ENCODE measurements around the gene BTNL9. TPM values are rescaled to one million over a fixed set of nuclear protein-coding genes. Genes with fewer than 3 reads are reported as not detected.
"Not testable (repeated sequence)": the region's sequence is repeated elsewhere in the genome, so short reads cannot be mapped to it uniquely, and the experiment has no call there.

Gene BTNL9
- total RNA-seq, 1 experiment from 2014 or later: 0.18 TPM

- no peak for DNase-seq (ENCODE audit: low read depth)
These were observed 2.1 kb downstream of the BTNL9 start for GRCh38 chr5:181042036-181042713.

- no peak for DNase-seq (ENCODE audit: low read depth)
These were observed 2.7 kb downstream of the BTNL9 start for GRCh38 chr5:181042722-181043121.

GRCh38 chr5:181043285-181044092, 3.4 kb downstream of the BTNL9 start:
- no peak for DNase-seq (ENCODE audit: low read depth)

DNA sequence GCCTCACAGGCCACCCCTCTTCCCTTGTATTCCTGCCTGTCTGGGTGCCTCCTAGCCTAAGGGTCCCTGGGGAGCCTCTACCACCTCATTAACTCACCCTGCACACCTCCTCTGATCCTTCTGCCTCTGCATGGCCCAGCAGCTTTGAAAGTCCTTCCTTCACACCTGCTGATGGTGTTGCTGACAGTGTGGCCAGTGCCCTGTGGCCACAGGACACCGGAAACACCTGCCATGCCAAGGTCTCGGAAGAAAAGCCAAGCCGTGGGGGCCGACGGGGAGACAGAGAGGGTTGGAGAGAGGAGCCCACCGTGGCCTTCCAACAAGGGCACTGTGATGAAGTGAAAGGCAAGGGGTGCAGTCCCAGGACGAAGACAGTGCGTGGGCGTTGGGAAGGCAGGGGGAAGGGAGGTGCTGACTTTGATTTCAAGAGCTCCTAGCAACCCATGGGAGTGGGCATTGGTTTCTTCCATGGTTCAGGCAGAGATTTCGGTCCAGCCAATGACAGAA, 4.1 kb downstream of the BTNL9 start:
- DNase-seq (ENCODE audit: low read depth): no peak

- DNase-seq (ENCODE audit: low read depth): no peak
These were observed 4.7 kb downstream of the BTNL9 start for GRCh38 chr5:181044662-181045305.

DNA sequence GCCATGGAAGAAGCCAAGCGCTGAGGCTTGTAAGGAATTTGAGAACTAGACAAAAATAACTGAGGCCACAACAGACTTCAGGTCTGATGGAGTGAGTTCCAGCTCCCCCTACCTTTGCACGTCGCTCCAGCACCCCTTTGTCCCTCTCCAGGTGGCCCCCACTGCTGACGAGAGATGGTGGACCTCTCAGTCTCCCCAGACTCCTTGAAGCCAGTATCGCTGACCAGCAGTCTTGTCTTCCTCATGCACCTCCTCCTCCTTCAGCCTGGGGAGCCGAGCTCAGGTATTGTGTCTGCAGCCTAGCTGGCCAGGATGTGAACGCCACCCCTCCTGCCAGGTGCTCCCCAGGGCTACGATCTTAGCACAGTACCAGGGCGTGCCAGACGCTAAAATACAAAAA, 5.2 kb downstream of the BTNL9 start:
- no peak for DNase-seq (ENCODE audit: low read depth)

GRCh38 chr5:181045857-181046256, 5.8 kb downstream of the BTNL9 start:
- not testable (repeated sequence) for DNase-seq (ENCODE audit: low read depth)

DNA sequence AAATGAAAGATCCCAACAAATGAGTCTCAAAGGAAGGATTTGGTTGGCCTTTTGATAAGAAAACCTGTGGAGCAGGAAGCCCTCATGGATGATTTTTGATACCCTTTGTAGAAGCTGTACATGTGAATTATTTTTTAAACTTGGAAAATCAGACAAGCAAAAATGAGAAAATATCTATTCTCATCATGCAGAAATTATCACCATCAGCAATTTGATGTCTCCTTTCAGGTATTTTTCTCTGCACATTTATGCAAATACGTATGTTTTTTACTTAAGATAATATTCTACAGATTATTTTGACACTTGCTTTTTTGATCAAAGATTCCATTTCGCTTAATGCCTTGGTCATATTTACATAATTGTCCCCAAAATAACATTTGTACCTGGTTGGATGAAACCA, 7.2 kb downstream of the BTNL9 start:
- DNase-seq (ENCODE audit: low read depth): no peak

DNA sequence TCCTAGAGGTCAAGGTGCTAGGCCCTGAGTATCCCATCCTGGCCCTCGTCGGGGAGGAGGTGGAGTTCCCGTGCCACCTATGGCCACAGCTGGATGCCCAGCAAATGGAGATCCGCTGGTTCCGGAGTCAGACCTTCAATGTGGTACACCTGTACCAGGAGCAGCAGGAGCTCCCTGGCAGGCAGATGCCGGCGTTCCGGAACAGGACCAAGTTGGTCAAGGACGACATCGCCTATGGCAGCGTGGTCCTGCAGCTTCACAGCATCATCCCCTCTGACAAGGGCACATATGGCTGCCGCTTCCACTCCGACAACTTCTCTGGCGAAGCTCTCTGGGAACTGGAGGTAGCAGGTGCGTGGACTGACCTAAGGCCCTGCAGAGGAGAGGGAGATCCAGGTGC, 7.9 kb downstream of the BTNL9 start:
- DNase-seq (ENCODE audit: low read depth): no peak

- no peak for DNase-seq (ENCODE audit: low read depth)
These were observed 9.9 kb downstream of the BTNL9 start for GRCh38 chr5:181050016-181050415.

DNA sequence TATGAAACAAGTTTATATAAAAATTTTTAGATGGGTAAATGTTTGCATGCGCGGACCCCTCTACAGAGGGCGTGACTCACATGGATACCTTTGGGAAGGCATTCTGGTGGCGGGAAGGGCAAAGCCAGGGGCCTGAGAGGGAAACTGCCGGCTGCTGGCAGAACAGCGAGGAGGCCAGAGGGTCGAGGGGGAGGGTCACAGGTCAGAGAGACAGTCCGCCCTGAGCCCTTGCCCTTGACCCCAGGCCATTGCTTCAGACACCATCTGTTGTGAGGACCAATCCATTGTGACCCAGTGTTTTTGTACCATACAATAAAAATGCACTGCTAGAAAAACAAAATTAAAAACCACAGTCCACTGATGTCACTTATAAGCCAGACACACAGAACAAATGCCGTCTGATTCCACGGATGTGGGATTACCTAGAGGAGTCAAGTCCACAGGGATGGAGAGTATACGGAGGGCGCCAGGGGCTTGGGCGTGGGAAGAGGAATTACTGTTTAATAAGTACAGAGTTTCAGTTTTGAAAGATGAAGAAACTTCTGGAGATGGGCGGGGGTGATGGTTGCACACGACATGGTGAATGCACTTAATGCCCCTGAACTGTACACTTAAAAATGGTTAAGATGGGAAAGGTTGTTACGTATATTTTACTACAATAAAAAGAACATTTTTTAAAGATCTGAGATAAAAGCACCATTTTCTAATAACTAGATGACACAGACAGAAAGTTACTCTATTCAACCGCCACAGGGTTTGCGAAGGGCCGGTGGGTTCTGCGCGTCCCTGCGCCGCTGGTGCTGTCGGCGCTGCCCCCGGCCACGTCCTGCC, 12.0 kb downstream of the BTNL9 start:
- DNase-seq (ENCODE audit: low read depth): no peak

DNA sequence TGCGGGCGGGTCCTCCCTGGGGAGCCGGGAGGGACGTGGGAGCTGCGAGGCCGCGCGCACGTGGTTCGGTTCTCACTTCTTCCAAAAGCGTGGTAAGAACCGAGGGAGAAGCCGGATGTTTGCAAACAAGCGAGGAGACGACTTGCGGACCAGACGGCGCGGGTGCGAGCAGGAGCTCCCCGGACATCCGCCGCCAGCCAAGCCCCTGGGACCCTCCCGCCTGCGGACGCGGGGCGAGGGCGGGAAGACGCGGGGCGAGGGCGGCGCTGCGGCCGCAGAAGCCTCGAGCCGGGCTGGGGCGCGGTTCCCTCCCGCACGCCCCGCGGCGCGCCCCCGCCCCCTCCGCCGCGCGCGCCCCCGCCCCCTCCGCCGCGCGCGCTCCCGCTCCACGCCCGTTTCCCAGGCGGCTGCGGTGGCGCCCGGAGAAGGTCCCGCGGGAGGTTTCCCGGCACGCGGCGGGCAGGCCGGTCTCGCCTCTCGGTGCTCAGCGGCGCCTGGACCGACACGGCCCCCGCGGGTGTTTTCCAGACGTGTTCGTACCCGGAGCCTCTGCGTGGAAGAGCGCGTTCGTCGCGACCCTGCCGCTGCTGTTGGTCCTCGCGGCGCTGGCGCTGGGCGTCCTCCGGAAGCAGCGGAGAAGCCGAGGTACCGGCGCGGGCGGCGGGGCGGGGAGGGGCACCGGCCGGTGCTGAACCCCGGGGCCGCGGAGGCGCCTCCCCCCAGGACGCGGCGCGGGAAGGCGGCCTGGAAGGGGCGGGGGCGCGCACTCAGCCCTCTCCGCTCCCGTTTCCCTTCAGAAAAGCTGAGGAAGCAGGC, 12.8 kb downstream of the BTNL9 start:
- DNase-seq (ENCODE audit: low read depth): no peak

- no peak for DNase-seq (ENCODE audit: low read depth)
These were observed 13.5 kb downstream of the BTNL9 start for GRCh38 chr5:181053488-181054121.

- no peak for DNase-seq (ENCODE audit: low read depth)
These were observed 14.1 kb downstream of the BTNL9 start for GRCh38 chr5:181054138-181054537.

GRCh38 chr5:181054871-181055459, 14.9 kb downstream of the BTNL9 start:
- DNase-seq (ENCODE audit: low read depth): no peak

- DNase-seq (ENCODE audit: low read depth): no peak
These were observed 16.4 kb downstream of the BTNL9 start for GRCh38 chr5:181056431-181056830.

- DNase-seq (ENCODE audit: low read depth): no peak
These were observed 18.3 kb downstream of the BTNL9 start for GRCh38 chr5:181058321-181058720.

DNA sequence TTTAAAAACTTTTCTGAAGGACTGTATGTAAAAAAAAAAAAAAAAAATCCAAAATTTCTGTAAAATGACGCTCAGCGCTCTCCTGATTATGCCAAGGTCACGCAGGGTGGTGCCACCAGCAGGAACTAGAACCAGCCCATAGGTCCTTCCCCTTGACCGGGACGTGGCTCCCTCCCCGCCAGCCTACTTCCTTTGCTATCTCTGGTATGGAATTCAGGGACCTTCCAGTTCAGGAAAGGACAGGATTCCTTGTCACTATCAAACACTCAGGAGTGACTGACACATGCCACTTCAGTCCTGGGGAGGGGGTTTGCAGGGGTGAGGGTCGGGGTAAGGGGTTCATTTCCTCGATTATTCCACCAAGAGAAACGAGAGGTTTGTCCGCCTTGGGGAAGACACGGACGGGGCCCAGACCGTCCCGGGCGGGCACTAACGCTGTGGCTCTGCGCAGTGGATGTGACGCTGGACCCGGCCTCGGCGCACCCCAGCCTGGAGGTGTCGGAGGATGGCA, 18.8 kb downstream of the BTNL9 start:
- DNase-seq (ENCODE audit: low read depth): no peak

Data from HT1080 (cell line).